ENCODE results near the gene CCL1.
"Not testable (repeated sequence)": the region's sequence is repeated elsewhere in the genome, so short reads cannot be mapped to it uniquely, and the experiment has no call there.

CCL1 gene

GRCh38 chr17:34341916-34342315 lies 21.1 kb downstream of the CCL1 start:
- no peaks in the 10 kb centered on the region for H3K4me1 ChIP-seq (ENCODE audit: control insufficient read depth in 1 of 2, insufficient read depth in 2 of 2, low read length in 2 of 2)
- H3K9ac ChIP-seq (ENCODE audit: low read depth in 1 of 2, low read length in 2 of 2): no peak overlapping the region
- H3K9me3 ChIP-seq (ENCODE audit: control insufficient read depth in 1 of 2, low read length in 2 of 2): no peaks in the 10 kb centered on the region
- H3K27ac ChIP-seq (ENCODE audit: low read depth, low read length): no peak overlapping the region
- H3K4me3 ChIP-seq (ENCODE audit: low read depth in 1 of 2, low read length in 2 of 2): no peak overlapping the region
- no peaks in the 10 kb centered on the region for H3K27me3 ChIP-seq (ENCODE audit: control insufficient read depth in 1 of 2, insufficient read depth in 2 of 2, low read length in 2 of 2)
- H3K36me3 ChIP-seq (ENCODE audit: control insufficient read depth in 1 of 2, insufficient read depth in 2 of 2, low read length in 2 of 2): no peaks in the 10 kb centered on the region

GRCh38 chr17:34339138-34339770 lies 23.8 kb downstream of the CCL1 start:
- Histone ChIP-seq H3K4me1 (ENCODE audit: control insufficient read depth in 1 of 2, insufficient read depth in 2 of 2, low read length in 2 of 2) (no peaks in the 10 kb centered on the region), H3K27ac (ENCODE audit: low read depth, low read length) (no peak overlapping the region), H3K4me3 (ENCODE audit: low read depth in 1 of 2, low read length in 2 of 2) (no peak overlapping the region), H3K36me3 (ENCODE audit: control insufficient read depth in 1 of 2, insufficient read depth in 2 of 2, low read length in 2 of 2) (no peaks in the 10 kb centered on the region), H3K9me3 (ENCODE audit: control insufficient read depth in 1 of 2, low read length in 2 of 2) (no peaks in the 10 kb centered on the region), H3K9ac (ENCODE audit: low read depth in 1 of 2, low read length in 2 of 2) (no peak overlapping the region), H3K27me3 (ENCODE audit: control insufficient read depth in 1 of 2, insufficient read depth in 2 of 2, low read length in 2 of 2) (no peaks in the 10 kb centered on the region)

- no peaks in the 10 kb centered on the region for H3K36me3 ChIP-seq (ENCODE audit: control insufficient read depth in 1 of 2, insufficient read depth in 2 of 2, low read length in 2 of 2)
Observed at GRCh38 chr17:34337701-34338100, 25.3 kb downstream of the CCL1 start.

GRCh38 chr17:34327580-34327979 lies 35.5 kb downstream of the CCL1 start:
- H3K27ac ChIP-seq (ENCODE audit: low read depth, low read length); H3K9ac ChIP-seq (ENCODE audit: low read depth in 1 of 2, low read length in 2 of 2); H3K9me3 ChIP-seq (ENCODE audit: control insufficient read depth in 1 of 2, low read length in 2 of 2); H3K27me3 ChIP-seq (ENCODE audit: control insufficient read depth in 1 of 2, insufficient read depth in 2 of 2, low read length in 2 of 2); H3K4me1 ChIP-seq (ENCODE audit: control insufficient read depth in 1 of 2, insufficient read depth in 2 of 2, low read length in 2 of 2); H3K4me3 ChIP-seq (ENCODE audit: low read depth in 1 of 2, low read length in 2 of 2); H3K36me3 ChIP-seq (ENCODE audit: control insufficient read depth in 1 of 2, insufficient read depth in 2 of 2, low read length in 2 of 2): not testable (repeated sequence)

More at GRCh38 chr17:34337701-34338100, 25.3 kb downstream of the CCL1 start:
- H3K9ac ChIP-seq (ENCODE audit: low read depth in 1 of 2, low read length in 2 of 2): no peak overlapping the region
- no peaks in the 10 kb centered on the region for H3K9me3 ChIP-seq (ENCODE audit: control insufficient read depth in 1 of 2, low read length in 2 of 2)
- no peaks in the 10 kb centered on the region for H3K4me1 ChIP-seq (ENCODE audit: control insufficient read depth in 1 of 2, insufficient read depth in 2 of 2, low read length in 2 of 2)
- no peak overlapping the region for H3K27ac ChIP-seq (ENCODE audit: low read depth, low read length)
- no peak overlapping the region for H3K4me3 ChIP-seq (ENCODE audit: low read depth in 1 of 2, low read length in 2 of 2)
- H3K27me3 ChIP-seq (ENCODE audit: control insufficient read depth in 1 of 2, insufficient read depth in 2 of 2, low read length in 2 of 2): no peaks in the 10 kb centered on the region

- no peak overlapping the region for H3K27ac ChIP-seq (ENCODE audit: low read depth, low read length)
- no peaks in the 10 kb centered on the region for H3K36me3 ChIP-seq (ENCODE audit: control insufficient read depth in 1 of 2, insufficient read depth in 2 of 2, low read length in 2 of 2)
- no peak overlapping the region for H3K4me3 ChIP-seq (ENCODE audit: low read depth in 1 of 2, low read length in 2 of 2)
- no peak overlapping the region for H3K9ac ChIP-seq (ENCODE audit: low read depth in 1 of 2, low read length in 2 of 2)
- no peaks in the 10 kb centered on the region for H3K4me1 ChIP-seq (ENCODE audit: control insufficient read depth in 1 of 2, insufficient read depth in 2 of 2, low read length in 2 of 2)
- H3K9me3 ChIP-seq (ENCODE audit: control insufficient read depth in 1 of 2, low read length in 2 of 2): no peaks in the 10 kb centered on the region
- H3K27me3 ChIP-seq (ENCODE audit: control insufficient read depth in 1 of 2, insufficient read depth in 2 of 2, low read length in 2 of 2): no peaks in the 10 kb centered on the region
Observed at GRCh38 chr17:34321964-34322363, 41.1 kb downstream of the CCL1 start.

GRCh38 chr17:34319039-34319483 lies 44.0 kb downstream of the CCL1 start, which contains the start of gene CCL8:
TSS of gene CCL8 (plus strand) at chr17:34319435. CDS start at chr17:34319502, 67 bp downstream.
- H3K27me3 ChIP-seq (ENCODE audit: control insufficient read depth in 1 of 2, insufficient read depth in 2 of 2, low read length in 2 of 2): no peaks in the 10 kb centered on the region
- no peaks in the 10 kb centered on the region for H3K36me3 ChIP-seq (ENCODE audit: control insufficient read depth in 1 of 2, insufficient read depth in 2 of 2, low read length in 2 of 2)
- peak within 1 kb of the TSS; percentile 5 to 8 for H3K4me3 ChIP-seq (ENCODE audit: low read depth in 1 of 2, low read length in 2 of 2)
- no peaks in the 10 kb centered on the region for H3K9me3 ChIP-seq (ENCODE audit: control insufficient read depth in 1 of 2, low read length in 2 of 2)
- peaks cover 0 to under 1% of the 10 kb centered on the region in 2 donors for H3K4me1 ChIP-seq (ENCODE audit: control insufficient read depth in 1 of 2, insufficient read depth in 2 of 2, low read length in 2 of 2)
- no peak within 1 kb of the TSS for H3K9ac ChIP-seq (ENCODE audit: low read depth in 1 of 2, low read length in 2 of 2)
- H3K27ac ChIP-seq (ENCODE audit: low read depth, low read length): no peak within 1 kb of the TSS

- H3K9ac ChIP-seq (ENCODE audit: low read depth in 1 of 2, low read length in 2 of 2): no peak overlapping the region
- no peaks in the 10 kb centered on the region for H3K27me3 ChIP-seq (ENCODE audit: control insufficient read depth in 1 of 2, insufficient read depth in 2 of 2, low read length in 2 of 2)
- H3K9me3 ChIP-seq (ENCODE audit: control insufficient read depth in 1 of 2, low read length in 2 of 2): no peaks in the 10 kb centered on the region
- no peaks in the 10 kb centered on the region for H3K36me3 ChIP-seq (ENCODE audit: control insufficient read depth in 1 of 2, insufficient read depth in 2 of 2, low read length in 2 of 2)
- no peak overlapping the region for H3K27ac ChIP-seq (ENCODE audit: low read depth, low read length)
- peaks cover 0 to 6% of the 10 kb centered on the region in 2 donors for H3K4me1 ChIP-seq (ENCODE audit: control insufficient read depth in 1 of 2, insufficient read depth in 2 of 2, low read length in 2 of 2)
- H3K4me3 ChIP-seq (ENCODE audit: low read depth in 1 of 2, low read length in 2 of 2): no peak overlapping the region
Observed at GRCh38 chr17:34318474-34318873, 44.6 kb downstream of the CCL1 start.

GRCh38 chr17:34314279-34314678 lies 48.8 kb downstream of the CCL1 start:
- H3K27ac ChIP-seq (ENCODE audit: low read depth, low read length): no peak overlapping the region
- H3K4me3 ChIP-seq (ENCODE audit: low read depth in 1 of 2, low read length in 2 of 2): no peak overlapping the region
- H3K9me3 ChIP-seq (ENCODE audit: control insufficient read depth in 1 of 2, low read length in 2 of 2): no peaks in the 10 kb centered on the region
- H3K36me3 ChIP-seq (ENCODE audit: control insufficient read depth in 1 of 2, insufficient read depth in 2 of 2, low read length in 2 of 2): no peaks in the 10 kb centered on the region
- H3K27me3 ChIP-seq (ENCODE audit: control insufficient read depth in 1 of 2, insufficient read depth in 2 of 2, low read length in 2 of 2): no peaks in the 10 kb centered on the region
- H3K9ac ChIP-seq (ENCODE audit: low read depth in 1 of 2, low read length in 2 of 2): no peak overlapping the region
- peaks cover 0 to 6% of the 10 kb centered on the region in 2 donors for H3K4me1 ChIP-seq (ENCODE audit: control insufficient read depth in 1 of 2, insufficient read depth in 2 of 2, low read length in 2 of 2)

- Histone ChIP-seq H3K27me3 (ENCODE audit: control insufficient read depth in 1 of 2, insufficient read depth in 2 of 2, low read length in 2 of 2) (no peaks in the 10 kb centered on the region), H3K36me3 (ENCODE audit: control insufficient read depth in 1 of 2, insufficient read depth in 2 of 2, low read length in 2 of 2) (no peaks in the 10 kb centered on the region), H3K4me1 (ENCODE audit: control insufficient read depth in 1 of 2, insufficient read depth in 2 of 2, low read length in 2 of 2) (peaks cover 0 to 6% of the 10 kb centered on the region in 2 donors), H3K27ac (ENCODE audit: low read depth, low read length) (no peak overlapping the region), H3K4me3 (ENCODE audit: low read depth in 1 of 2, low read length in 2 of 2) (no peak overlapping the region), H3K9me3 (ENCODE audit: control insufficient read depth in 1 of 2, low read length in 2 of 2) (no peaks in the 10 kb centered on the region), H3K9ac (ENCODE audit: low read depth in 1 of 2, low read length in 2 of 2) (no peak overlapping the region)
Observed at GRCh38 chr17:34313164-34313563, 49.9 kb downstream of the CCL1 start.

- Histone ChIP-seq H3K4me1 (ENCODE audit: control insufficient read depth in 1 of 2, insufficient read depth in 2 of 2, low read length in 2 of 2) (peaks cover 0 to 6% of the 10 kb centered on the region in 2 donors), H3K27me3 (ENCODE audit: control insufficient read depth in 1 of 2, insufficient read depth in 2 of 2, low read length in 2 of 2) (no peaks in the 10 kb centered on the region), H3K4me3 (ENCODE audit: low read depth in 1 of 2, low read length in 2 of 2) (no peak overlapping the region), H3K9me3 (ENCODE audit: control insufficient read depth in 1 of 2, low read length in 2 of 2) (no peaks in the 10 kb centered on the region), H3K27ac (ENCODE audit: low read depth, low read length) (no peak overlapping the region), H3K9ac (ENCODE audit: low read depth in 1 of 2, low read length in 2 of 2) (no peak overlapping the region), H3K36me3 (ENCODE audit: control insufficient read depth in 1 of 2, insufficient read depth in 2 of 2, low read length in 2 of 2) (no peaks in the 10 kb centered on the region)
Observed at GRCh38 chr17:34312080-34312479, 51.0 kb downstream of the CCL1 start.

Data from duodenal mucosa (tissue), 2 donors.